Muscle layer of colon (tissue), 2 donors: Measurements from ENCODE around the gene DNAH11.
"Not testable (repeated sequence)": the region's sequence is repeated elsewhere in the genome, so short reads cannot be mapped to it uniquely, and the experiment has no call there.

Experiments
- H3K27ac ChIP-seq: one replicate; pipeline ENCODE4 v1.7.0; 2013; ENCODE audit warnings: low read depth, mild to moderate bottlenecking, low read length, moderate library complexity
- H3K27me3 ChIP-seq, 2 donors: one replicate each; pipeline ENCODE4 v1.7.0; 2013; ENCODE audit warnings: low read length in 2 of 2, mild to moderate bottlenecking in 2 of 2; ENCODE audit not compliant: insufficient read depth in 2 of 2, control insufficient read depth in 1 of 2
- H3K36me3 ChIP-seq: one replicate; pipeline ENCODE4 v1.7.0; 2013; ENCODE audit warnings: mild to moderate bottlenecking, low read length; ENCODE audit not compliant: insufficient read depth
- H3K4me1 ChIP-seq: one replicate; pipeline ENCODE4 v1.7.0; 2013; ENCODE audit warnings: mild to moderate bottlenecking, low read length; ENCODE audit not compliant: insufficient read depth
- H3K4me3 ChIP-seq, 2 donors: one replicate each; pipeline ENCODE4 v1.7.0; 2013; ENCODE audit warnings: low read length in 2 of 2, low read depth in 1 of 2, mild to moderate bottlenecking in 1 of 2, moderate library complexity in 1 of 2
- H3K9ac ChIP-seq: one replicate; pipeline ENCODE4 v1.7.0; 2013; ENCODE audit warnings: low read length
- H3K9me3 ChIP-seq: one replicate; pipeline ENCODE4 v1.7.0; 2013; ENCODE audit warnings: mild to moderate bottlenecking, low read length
- donor health status: abdominal sarcoma.
- donor health status: Adenocarcinoma of cecum.

Gene DNAH11

GRCh38 chr7:21690705-21691104 is 147.9 kb downstream of the DNAH11 start:
- H3K36me3 ChIP-seq = no peaks in the 10 kb centered on the region
- H3K27ac ChIP-seq = no peak overlapping the region
- H3K9ac ChIP-seq = no peak overlapping the region
- no peaks in the 10 kb centered on the region for H3K4me1 ChIP-seq
- H3K27me3 ChIP-seq = no peaks in the 10 kb centered on the region
- H3K9me3 ChIP-seq = no peaks in the 10 kb centered on the region
- H3K4me3 ChIP-seq = no peak overlapping the region

GRCh38 chr7:21691146-21691545 is 148.3 kb downstream of the DNAH11 start:
- H3K9me3 ChIP-seq, H3K27me3 ChIP-seq, H3K4me3 ChIP-seq, H3K27ac ChIP-seq, H3K36me3 ChIP-seq, H3K4me1 ChIP-seq, H3K9ac ChIP-seq: not testable (repeated sequence)

- not testable (repeated sequence) for H3K36me3 ChIP-seq, H3K27ac ChIP-seq, H3K9me3 ChIP-seq, H3K4me3 ChIP-seq, H3K4me1 ChIP-seq, H3K9ac ChIP-seq, H3K27me3 ChIP-seq
These were observed 157.7 kb downstream of the DNAH11 start for GRCh38 chr7:21700587-21700986.

GRCh38 chr7:21702303-21702702 is 159.5 kb downstream of the DNAH11 start:
- Histone ChIP-seq H3K36me3 (no peaks in the 10 kb centered on the region), H3K27ac (no peak overlapping the region), H3K4me1 (no peaks in the 10 kb centered on the region), H3K4me3 (no peak overlapping the region), H3K27me3 (no peaks in the 10 kb centered on the region), H3K9ac (no peak overlapping the region), H3K9me3 (no peaks in the 10 kb centered on the region)

GRCh38 chr7:21704359-21704758 is 161.5 kb downstream of the DNAH11 start:
- Histone ChIP-seq H3K4me1 (no peaks in the 10 kb centered on the region), H3K27me3 (no peaks in the 10 kb centered on the region), H3K27ac (no peak overlapping the region), H3K36me3 (no peaks in the 10 kb centered on the region), H3K9me3 (no peaks in the 10 kb centered on the region), H3K9ac (no peak overlapping the region), H3K4me3 (no peak overlapping the region)

- Histone ChIP-seq H3K9ac (no peak overlapping the region), H3K9me3 (no peaks in the 10 kb centered on the region), H3K4me3 (no peak overlapping the region), H3K27ac (no peak overlapping the region), H3K4me1 (no peaks in the 10 kb centered on the region), H3K27me3 (no peaks in the 10 kb centered on the region), H3K36me3 (no peaks in the 10 kb centered on the region)
These were observed 163.3 kb downstream of the DNAH11 start for GRCh38 chr7:21706131-21706530.

- H3K27me3 ChIP-seq = no peaks in the 10 kb centered on the region
- H3K4me1 ChIP-seq = no peaks in the 10 kb centered on the region
- no peaks in the 10 kb centered on the region for H3K9me3 ChIP-seq
- no peaks in the 10 kb centered on the region for H3K36me3 ChIP-seq
- no peak overlapping the region for H3K4me3 ChIP-seq
- H3K27ac ChIP-seq = no peak overlapping the region
- H3K9ac ChIP-seq = no peak overlapping the region
These were observed 164.7 kb downstream of the DNAH11 start for GRCh38 chr7:21707566-21707965.

GRCh38 chr7:21708096-21708495 is 165.3 kb downstream of the DNAH11 start:
- H3K9me3 ChIP-seq = no peaks in the 10 kb centered on the region

GRCh38 chr7:21717323-21717722 is 174.5 kb downstream of the DNAH11 start:
- H3K9me3 ChIP-seq = no peaks in the 10 kb centered on the region

More at GRCh38 chr7:21708096-21708495, 165.3 kb downstream of the DNAH11 start:
- no peak overlapping the region for H3K27ac ChIP-seq
- H3K9ac ChIP-seq = no peak overlapping the region
- no peaks in the 10 kb centered on the region for H3K36me3 ChIP-seq
- no peaks in the 10 kb centered on the region for H3K4me1 ChIP-seq
- no peaks in the 10 kb centered on the region for H3K27me3 ChIP-seq
- H3K4me3 ChIP-seq = no peak overlapping the region

GRCh38 chr7:21718391-21718790 is 175.6 kb downstream of the DNAH11 start:
- Histone ChIP-seq H3K27ac (no peak overlapping the region), H3K4me1 (no peaks in the 10 kb centered on the region), H3K9me3 (no peaks in the 10 kb centered on the region), H3K36me3 (no peaks in the 10 kb centered on the region), H3K27me3 (no peaks in the 10 kb centered on the region), H3K4me3 (no peak overlapping the region), H3K9ac (no peak overlapping the region)

More at GRCh38 chr7:21717323-21717722, 174.5 kb downstream of the DNAH11 start:
- Histone ChIP-seq H3K4me1 (no peaks in the 10 kb centered on the region), H3K36me3 (no peaks in the 10 kb centered on the region), H3K27ac (no peak overlapping the region), H3K27me3 (no peaks in the 10 kb centered on the region), H3K9ac (no peak overlapping the region), H3K4me3 (no peak overlapping the region)

- Histone ChIP-seq H3K4me3 (no peak overlapping the region), H3K27me3 (no peaks in the 10 kb centered on the region), H3K9me3 (no peaks in the 10 kb centered on the region), H3K4me1 (no peaks in the 10 kb centered on the region), H3K36me3 (no peaks in the 10 kb centered on the region), H3K9ac (no peak overlapping the region), H3K27ac (no peak overlapping the region)
These were observed 177.0 kb downstream of the DNAH11 start for GRCh38 chr7:21719846-21720245.

- H3K27me3 ChIP-seq = no peaks in the 10 kb centered on the region
- no peaks in the 10 kb centered on the region for H3K36me3 ChIP-seq
- H3K4me3 ChIP-seq = no peak overlapping the region
- no peak overlapping the region for H3K9ac ChIP-seq
- H3K4me1 ChIP-seq = no peaks in the 10 kb centered on the region
- no peak overlapping the region for H3K27ac ChIP-seq
- H3K9me3 ChIP-seq = no peaks in the 10 kb centered on the region
These were observed 179.5 kb downstream of the DNAH11 start for GRCh38 chr7:21722371-21722770.
